HFF-Myc (cell line): ENCODE data around the gene C11orf52.

Source experiments
- DNase-seq: peaks from one replicate; pipeline ENCODE4 v3.0.0-alpha.2; 2011; ENCODE audit warnings: low read depth; ENCODE audit errors: extremely low read depth
- H3K4me3 ChIP-seq: replicated peaks from 2 replicates; pipeline ENCODE4 v1.5.1; 2011; ENCODE audit warnings: low read depth, mild to moderate bottlenecking, control low read depth, low read length
- TF ChIP-seq, protein P1 (sequence below): IDR thresholded peaks from 2 replicates; pipeline ENCODE4 v1.5.1; 2012; ENCODE audit warnings: mild to moderate bottlenecking, low read depth, low read length, control low read depth; ENCODE audit errors: missing control alignments

The C11orf52 gene

GRCh38 chr11:111905411-111905810 lies 13.3 kb upstream of the C11orf52 start:
- DNase-seq = no peak
- no peak overlapping the region for H3K4me3 ChIP-seq
- TF ChIP-seq, protein P1, sequence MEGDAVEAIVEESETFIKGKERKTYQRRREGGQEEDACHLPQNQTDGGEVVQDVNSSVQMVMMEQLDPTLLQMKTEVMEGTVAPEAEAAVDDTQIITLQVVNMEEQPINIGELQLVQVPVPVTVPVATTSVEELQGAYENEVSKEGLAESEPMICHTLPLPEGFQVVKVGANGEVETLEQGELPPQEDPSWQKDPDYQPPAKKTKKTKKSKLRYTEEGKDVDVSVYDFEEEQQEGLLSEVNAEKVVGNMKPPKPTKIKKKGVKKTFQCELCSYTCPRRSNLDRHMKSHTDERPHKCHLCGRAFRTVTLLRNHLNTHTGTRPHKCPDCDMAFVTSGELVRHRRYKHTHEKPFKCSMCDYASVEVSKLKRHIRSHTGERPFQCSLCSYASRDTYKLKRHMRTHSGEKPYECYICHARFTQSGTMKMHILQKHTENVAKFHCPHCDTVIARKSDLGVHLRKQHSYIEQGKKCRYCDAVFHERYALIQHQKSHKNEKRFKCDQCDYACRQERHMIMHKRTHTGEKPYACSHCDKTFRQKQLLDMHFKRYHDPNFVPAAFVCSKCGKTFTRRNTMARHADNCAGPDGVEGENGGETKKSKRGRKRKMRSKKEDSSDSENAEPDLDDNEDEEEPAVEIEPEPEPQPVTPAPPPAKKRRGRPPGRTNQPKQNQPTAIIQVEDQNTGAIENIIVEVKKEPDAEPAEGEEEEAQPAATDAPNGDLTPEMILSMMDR = no peak

GRCh38 chr11:111906680-111907079 lies 12.0 kb upstream of the C11orf52 start:
- DNase-seq = no peak
- TF ChIP-seq, protein P1 = no peak
- no peak overlapping the region for H3K4me3 ChIP-seq

GRCh38 chr11:111908639-111909305 lies 9.9 kb upstream of the C11orf52 start:
- H3K4me3 ChIP-seq = no peak overlapping the region
- TF ChIP-seq, protein P1 = no peak
- DNase-seq = no peak

- TF ChIP-seq, protein P1 = no peak
- no peak overlapping the region for H3K4me3 ChIP-seq
- DNase-seq = no peak
These were observed 9.3 kb upstream of the C11orf52 start for GRCh38 chr11:111909378-111909777.

- no peak for DNase-seq
- TF ChIP-seq, protein P1 = no peak
- no peak overlapping the region for H3K4me3 ChIP-seq
These were observed 7.8 kb upstream of the C11orf52 start for GRCh38 chr11:111910676-111911562.

DNA sequence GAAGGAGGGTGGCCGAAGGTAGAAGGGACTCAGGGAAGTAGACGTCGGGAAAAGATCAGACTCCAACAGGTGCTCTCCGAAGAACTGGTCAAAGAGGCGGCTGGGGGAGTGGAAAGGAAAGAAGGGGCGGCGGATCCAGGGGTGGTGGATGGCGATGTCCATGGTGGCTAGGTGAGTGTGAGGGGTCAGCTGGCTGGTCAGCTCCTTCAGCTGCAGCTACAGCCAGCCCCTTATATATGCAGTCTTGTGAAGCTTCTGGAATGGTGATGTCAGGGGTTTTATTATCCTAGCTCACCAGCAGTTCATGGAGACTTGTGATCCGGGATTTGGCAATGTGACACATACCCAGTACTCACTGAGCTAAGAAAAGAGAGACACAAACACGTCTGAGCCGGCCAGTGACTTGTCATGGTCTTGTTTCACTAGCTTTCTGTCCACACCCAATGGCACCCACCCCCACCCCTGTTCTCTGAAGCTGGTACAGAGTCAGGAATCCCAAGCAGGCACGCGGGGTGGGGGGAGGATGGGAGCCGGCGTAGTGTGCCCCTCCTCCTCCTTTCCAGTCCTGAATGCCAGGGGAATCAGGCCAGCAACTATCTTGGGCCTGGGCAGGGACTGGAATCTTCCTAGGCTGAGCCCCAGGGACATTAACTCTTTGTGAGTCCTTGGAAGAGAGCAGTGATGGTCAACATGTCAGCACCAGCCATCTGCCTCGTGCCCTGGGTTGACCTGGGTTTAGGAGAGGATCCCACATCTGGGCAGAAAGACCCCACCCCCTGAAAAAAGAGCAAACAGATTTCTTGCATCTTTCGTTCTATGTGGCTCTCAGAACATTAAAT lies 6.9 kb upstream of the C11orf52 start, which contains the start of gene CRYAB:
Gene CRYAB, minus strand, starts transcription at position 208 of the 839 bp plus-strand sequence. Its CDS starts 46 bp downstream, at position 162.
- DNase-seq = peak; percentile 36
- TF ChIP-seq, protein P1 = no peak
- H3K4me3 ChIP-seq = no peak within 1 kb of the TSS
